ENCODE results near the gene CGB7.

CGB7 gene

GRCh38 chr19:49098795-49099194 lies 41.2 kb upstream of the CGB7 start:
- no peak for DNase-seq

GRCh38 chr19:49097453-49098288 lies 40.1 kb upstream of the CGB7 start:
- TF ChIP-seq EZH2 (IDR thresholded peaks at IDR 0.05; ENCODE audit: borderline replicate concordance, low read depth, low read length, severe bottlenecking) = no peak
- TF ChIP-seq, protein P1, sequence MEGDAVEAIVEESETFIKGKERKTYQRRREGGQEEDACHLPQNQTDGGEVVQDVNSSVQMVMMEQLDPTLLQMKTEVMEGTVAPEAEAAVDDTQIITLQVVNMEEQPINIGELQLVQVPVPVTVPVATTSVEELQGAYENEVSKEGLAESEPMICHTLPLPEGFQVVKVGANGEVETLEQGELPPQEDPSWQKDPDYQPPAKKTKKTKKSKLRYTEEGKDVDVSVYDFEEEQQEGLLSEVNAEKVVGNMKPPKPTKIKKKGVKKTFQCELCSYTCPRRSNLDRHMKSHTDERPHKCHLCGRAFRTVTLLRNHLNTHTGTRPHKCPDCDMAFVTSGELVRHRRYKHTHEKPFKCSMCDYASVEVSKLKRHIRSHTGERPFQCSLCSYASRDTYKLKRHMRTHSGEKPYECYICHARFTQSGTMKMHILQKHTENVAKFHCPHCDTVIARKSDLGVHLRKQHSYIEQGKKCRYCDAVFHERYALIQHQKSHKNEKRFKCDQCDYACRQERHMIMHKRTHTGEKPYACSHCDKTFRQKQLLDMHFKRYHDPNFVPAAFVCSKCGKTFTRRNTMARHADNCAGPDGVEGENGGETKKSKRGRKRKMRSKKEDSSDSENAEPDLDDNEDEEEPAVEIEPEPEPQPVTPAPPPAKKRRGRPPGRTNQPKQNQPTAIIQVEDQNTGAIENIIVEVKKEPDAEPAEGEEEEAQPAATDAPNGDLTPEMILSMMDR (IDR thresholded peaks at IDR 0.05; ENCODE audit: borderline replicate concordance, extremely low read depth, low read length, poor library complexity, severe bottlenecking) = peak; percentile 100
- peaks cover 80% of the 10 kb centered on the region for H3K79me2 ChIP-seq (ENCODE audit: insufficient read depth, low read length)
- peaks cover 37% of the 10 kb centered on the region for H3K4me1 ChIP-seq (ENCODE audit: insufficient read depth, low read length)
- H3K4me2 ChIP-seq (ENCODE audit: insufficient read depth, low read length) = no peak overlapping the region
- H3K27me3 ChIP-seq (ENCODE audit: insufficient read depth, low read length, poor library complexity) = no peaks in the 10 kb centered on the region
- peaks cover 97% of the 10 kb centered on the region for H3K36me3 ChIP-seq (ENCODE audit: insufficient read depth, low read length)
- peaks cover 80% of the 10 kb centered on the region for H4K20me1 ChIP-seq (ENCODE audit: insufficient read depth, low read length)
- no peak overlapping the region for H2AFZ ChIP-seq (ENCODE audit: low read depth, low read length)
- peak; percentile 87 for DNase-seq
- H3K27ac ChIP-seq (ENCODE audit: low read length) = peak overlapping the region; percentile 80
- H3K4me3 ChIP-seq (ENCODE audit: low read depth in 1 of 2, low read length in 2 of 2) = no peak overlapping the region
- H3K9ac ChIP-seq (ENCODE audit: low read depth, low read length) = peak overlapping the region; percentile 14; the same call in 1 of the 2 replicates
- no peaks in the 10 kb centered on the region for H3K9me3 ChIP-seq (ENCODE audit: insufficient read depth, low read length, severe bottlenecking)
- ATAC-seq (ENCODE audit: insufficient read depth, low read depth) = peak; percentile 93

More at GRCh38 chr19:49098795-49099194, 41.2 kb upstream of the CGB7 start:
- H3K79me2 ChIP-seq (ENCODE audit: insufficient read depth, low read length) = peaks cover 70% of the 10 kb centered on the region
- H2AFZ ChIP-seq (ENCODE audit: low read depth, low read length) = no peak overlapping the region
- H3K4me1 ChIP-seq (ENCODE audit: insufficient read depth, low read length) = peaks cover 37% of the 10 kb centered on the region
- peaks cover 86% of the 10 kb centered on the region for H4K20me1 ChIP-seq (ENCODE audit: insufficient read depth, low read length)
- ATAC-seq (ENCODE audit: insufficient read depth, low read depth) = no peak
- peak overlapping the region; percentile 14; the same call in 1 of the 2 replicates for H3K9ac ChIP-seq (ENCODE audit: low read depth, low read length)
- no peak overlapping the region for H3K4me3 ChIP-seq (ENCODE audit: low read depth in 1 of 2, low read length in 2 of 2)
- peaks cover 98% of the 10 kb centered on the region for H3K36me3 ChIP-seq (ENCODE audit: insufficient read depth, low read length)
- no peaks in the 10 kb centered on the region for H3K27me3 ChIP-seq (ENCODE audit: insufficient read depth, low read length, poor library complexity)
- H3K9me3 ChIP-seq (ENCODE audit: insufficient read depth, low read length, severe bottlenecking) = no peaks in the 10 kb centered on the region
- no peak for TF ChIP-seq EZH2 (IDR thresholded peaks at IDR 0.05; ENCODE audit: borderline replicate concordance, low read depth, low read length, severe bottlenecking)
- TF ChIP-seq, protein P1 (IDR thresholded peaks at IDR 0.05; ENCODE audit: borderline replicate concordance, extremely low read depth, low read length, poor library complexity, severe bottlenecking) = no peak
- H3K27ac ChIP-seq (ENCODE audit: low read length) = peak overlapping the region; percentile 80
- no peak overlapping the region for H3K4me2 ChIP-seq (ENCODE audit: insufficient read depth, low read length)

- Histone ChIP-seq H3K4me3 (ENCODE audit: low read depth in 1 of 2, low read length in 2 of 2) (no peak overlapping the region), H3K27me3 (ENCODE audit: insufficient read depth, low read length, poor library complexity) (no peaks in the 10 kb centered on the region), H2AFZ (ENCODE audit: low read depth, low read length) (no peak overlapping the region), H3K4me2 (ENCODE audit: insufficient read depth, low read length) (no peak overlapping the region), H3K79me2 (ENCODE audit: insufficient read depth, low read length) (peaks cover 92% of the 10 kb centered on the region), H4K20me1 (ENCODE audit: insufficient read depth, low read length) (peaks cover 81% of the 10 kb centered on the region), H3K9me3 (ENCODE audit: insufficient read depth, low read length, severe bottlenecking) (no peaks in the 10 kb centered on the region), H3K9ac (ENCODE audit: low read depth, low read length) (no peak overlapping the region), H3K27ac (ENCODE audit: low read length) (no peak overlapping the region), H3K36me3 (ENCODE audit: insufficient read depth, low read length) (peaks cover 97% of the 10 kb centered on the region), H3K4me1 (ENCODE audit: insufficient read depth, low read length) (peaks cover 37% of the 10 kb centered on the region)
- no peak for DNase-seq
- TF ChIP-seq, protein P1 (IDR thresholded peaks at IDR 0.05; ENCODE audit: borderline replicate concordance, extremely low read depth, low read length, poor library complexity, severe bottlenecking) = no peak
- no peak for TF ChIP-seq EZH2 (IDR thresholded peaks at IDR 0.05; ENCODE audit: borderline replicate concordance, low read depth, low read length, severe bottlenecking)
- no peak for ATAC-seq (ENCODE audit: insufficient read depth, low read depth)
Measured at GRCh38 chr19:49094505-49095482, 37.2 kb upstream of the CGB7 start.
